Measurements from ENCODE around the gene F2RL1.
"Not testable (repeated sequence)": the region's sequence is repeated elsewhere in the genome, so short reads cannot be mapped to it uniquely, and the experiment has no call there.

Gene F2RL1

DNA sequence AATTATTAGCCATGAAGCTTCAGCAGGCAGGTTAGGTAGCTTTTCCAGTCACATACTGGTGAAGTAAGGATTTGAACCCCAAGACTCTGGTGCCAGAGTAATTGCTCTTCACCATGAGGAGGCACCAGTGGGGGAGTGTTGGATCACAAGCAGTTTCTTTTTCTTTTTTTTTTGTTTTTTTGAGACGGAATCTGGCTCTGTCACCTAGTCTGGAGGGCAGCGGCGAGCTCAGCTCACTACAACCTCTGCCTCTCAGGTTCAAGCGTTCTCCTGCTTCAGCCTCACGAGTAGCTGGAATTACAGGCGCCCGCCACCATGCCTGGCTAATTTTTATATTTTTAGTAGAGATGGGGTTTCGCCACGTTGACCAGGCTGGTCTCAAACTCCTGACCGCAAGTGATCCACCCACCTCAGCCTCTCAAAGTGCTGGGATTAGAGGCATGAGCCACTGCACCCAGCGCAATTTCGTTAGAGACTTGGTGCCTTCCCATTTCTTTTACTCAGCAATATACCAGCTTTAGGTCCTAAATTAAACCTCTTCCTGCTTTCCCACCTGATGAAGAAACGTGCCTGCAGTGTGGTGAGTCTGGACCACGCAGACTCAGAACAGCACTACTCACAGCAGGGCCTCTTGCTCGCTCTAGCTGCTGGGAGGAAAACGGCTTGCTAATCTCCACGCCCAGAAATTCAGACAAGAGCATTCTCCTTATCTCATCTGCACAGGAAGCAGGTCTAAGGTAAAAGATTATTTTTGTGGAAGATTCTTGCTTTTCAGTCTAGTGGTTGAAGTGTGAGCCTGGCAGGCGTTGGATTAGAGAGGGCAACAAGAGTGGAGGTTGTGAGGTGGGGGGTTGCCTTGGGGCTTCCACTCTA, 30.8 kb downstream of the F2RL1 start, which contains the start of gene S100Z:
TSS of gene S100Z (plus strand) at position 596 of the 873 bp plus-strand sequence. CDS start 25,346 bp downstream, outside the sequence.
- DNase-seq (no peak), ATAC-seq (replicated peaks) (peak; percentile 19)
- no peaks in the 10 kb centered on the region for H3K9me3 Mint-ChIP-seq
- H3K4me1 Mint-ChIP-seq (ENCODE audit: low read depth in 2 of 2): peaks cover 7 to 8% of the 10 kb centered on the region in 2 donors
- peak within 1 kb of the TSS; percentile 32 to 59 for H3K27ac Mint-ChIP-seq
- no peaks in the 10 kb centered on the region for H3K27me3 Mint-ChIP-seq
- H3K36me3 Mint-ChIP-seq (ENCODE audit: insufficient read depth): no peaks in the 10 kb centered on the region
- no peak within 1 kb of the TSS for H3K4me3 Mint-ChIP-seq

DNA sequence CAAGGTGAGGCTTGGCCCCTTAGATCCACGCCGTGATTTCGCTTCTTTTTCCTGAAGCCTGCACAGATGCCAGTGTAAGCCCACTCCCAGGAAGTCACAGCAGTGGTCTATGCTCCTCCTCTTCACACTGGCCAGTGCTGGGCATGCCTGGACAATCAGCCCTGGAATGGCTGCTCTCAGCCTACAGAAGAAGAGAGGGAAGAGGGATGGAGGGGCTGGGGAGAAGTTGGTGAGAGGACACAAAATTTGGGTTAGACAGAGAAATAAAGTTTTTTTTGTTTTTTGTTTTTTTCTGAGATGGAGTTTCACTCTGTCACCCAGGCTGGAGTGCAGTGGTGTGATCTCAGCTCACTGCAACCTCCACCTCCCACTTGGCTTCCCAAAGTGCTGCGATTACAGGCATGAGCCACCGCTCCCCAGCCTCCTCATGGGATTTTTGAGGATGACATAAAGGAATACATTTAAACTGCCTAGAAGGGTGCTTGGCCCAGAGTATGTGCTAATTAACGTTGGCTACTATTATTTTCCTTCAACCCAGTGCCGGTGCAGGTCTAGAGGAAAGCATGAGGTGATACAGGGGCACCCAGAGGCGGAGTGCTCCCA, 31.8 kb downstream of the F2RL1 start:
- Mint-ChIP-seq H3K27ac (peak overlapping the region in 1 of 2 donors; percentile 59), H3K36me3 (ENCODE audit: insufficient read depth) (no peaks in the 10 kb centered on the region), H3K9me3 (no peaks in the 10 kb centered on the region), H3K4me1 (ENCODE audit: low read depth in 2 of 2) (peaks cover 11 to 13% of the 10 kb centered on the region in 2 donors), H3K27me3 (no peaks in the 10 kb centered on the region), H3K4me3 (no peak overlapping the region)
- ATAC-seq (replicated peaks) (no peak), DNase-seq (no peak)

DNA sequence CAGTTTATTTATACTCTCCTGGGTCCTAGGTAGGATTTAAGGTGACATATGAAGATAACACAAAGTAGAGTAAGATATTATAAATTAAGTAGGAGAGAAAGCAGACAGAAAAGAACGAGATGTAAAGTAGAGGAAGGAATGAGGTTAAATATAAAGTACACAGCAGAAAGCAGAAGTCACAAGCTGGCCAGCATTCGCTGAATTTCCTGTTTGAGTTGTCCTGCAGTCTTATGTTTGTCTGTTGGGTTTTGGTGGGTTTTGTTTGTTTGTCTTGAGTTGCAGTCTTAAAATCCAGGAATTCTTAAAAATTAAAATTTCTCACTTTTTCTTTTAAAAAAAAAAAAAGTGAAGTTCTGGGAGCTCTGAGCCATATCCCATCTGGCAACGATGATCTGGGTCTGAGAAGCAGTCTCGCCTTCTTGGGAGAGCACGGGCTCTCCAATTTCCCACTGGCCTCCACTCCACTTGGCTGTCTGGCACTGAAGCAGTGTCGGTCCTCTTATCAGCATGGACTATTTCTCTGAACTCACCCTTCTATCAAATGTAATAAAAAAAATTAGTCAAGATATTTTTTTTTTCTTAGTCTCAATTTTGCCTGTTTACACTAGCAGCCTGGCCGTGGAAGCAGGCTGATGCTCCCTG, 33.0 kb downstream of the F2RL1 start:
- Mint-ChIP-seq H3K4me1 (ENCODE audit: low read depth in 2 of 2) (peaks cover 23 to 25% of the 10 kb centered on the region in 2 donors), H3K4me3 (no peak overlapping the region)
- no peak for ATAC-seq (replicated peaks)

DNA sequence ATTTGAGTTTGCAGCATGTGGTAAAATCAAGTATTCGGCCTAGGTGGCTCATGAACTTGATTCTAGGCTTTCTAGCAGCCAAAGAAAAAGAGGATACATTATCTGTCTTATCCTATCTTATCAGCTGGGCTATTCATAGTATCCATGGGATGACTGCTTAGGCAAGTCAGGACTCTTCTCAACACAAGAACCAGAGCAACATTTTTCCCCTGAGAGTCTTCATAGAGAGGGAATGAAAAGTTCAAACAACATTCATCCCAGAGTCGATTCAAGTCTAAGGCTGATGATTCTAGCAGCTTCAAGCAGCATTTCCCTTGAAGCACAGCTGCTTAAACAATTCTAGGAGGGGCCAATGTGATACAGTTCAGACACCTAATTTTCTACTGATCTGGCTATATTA, 33.9 kb downstream of the F2RL1 start:
- DNase-seq: no peak
- no peaks in the 10 kb centered on the region for H3K36me3 Mint-ChIP-seq (ENCODE audit: insufficient read depth)
- H3K27me3 Mint-ChIP-seq: no peaks in the 10 kb centered on the region
- no peak for ATAC-seq (replicated peaks)
- peaks cover 23 to 25% of the 10 kb centered on the region in 2 donors for H3K4me1 Mint-ChIP-seq (ENCODE audit: low read depth in 2 of 2)
- no peaks in the 10 kb centered on the region for H3K9me3 Mint-ChIP-seq
- no peak overlapping the region for H3K4me3 Mint-ChIP-seq
- peak overlapping the region in 1 of 2 donors; percentile 19 for H3K27ac Mint-ChIP-seq

More for the DNA sequence above, 33.0 kb downstream of the F2RL1 start:
- peak overlapping the region in 1 of 2 donors; percentile 19 for H3K27ac Mint-ChIP-seq
- no peaks in the 10 kb centered on the region for H3K9me3 Mint-ChIP-seq
- no peaks in the 10 kb centered on the region for H3K36me3 Mint-ChIP-seq (ENCODE audit: insufficient read depth)
- no peaks in the 10 kb centered on the region for H3K27me3 Mint-ChIP-seq
- DNase-seq: no peak

DNA sequence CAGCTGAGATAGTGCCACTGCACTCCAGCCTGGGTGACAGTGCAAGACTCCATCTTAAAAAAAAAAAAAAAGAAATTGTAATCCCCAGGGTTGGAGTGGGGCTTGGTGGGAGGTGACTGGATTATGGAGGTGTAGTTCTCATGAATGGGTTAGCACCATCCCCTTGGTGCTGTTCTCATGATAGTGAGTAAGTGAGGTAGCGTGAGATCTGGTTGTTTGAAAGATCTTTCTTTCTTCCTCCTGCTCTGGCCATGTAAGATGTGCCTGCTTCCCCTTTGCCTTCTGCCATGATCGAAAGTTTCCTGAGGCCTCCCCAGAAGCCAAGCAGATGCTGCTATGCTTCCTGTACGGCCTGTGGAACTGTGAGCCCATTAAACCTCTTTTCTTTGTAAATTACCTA, 34.9 kb downstream of the F2RL1 start:
- not testable (repeated sequence) for H3K36me3 Mint-ChIP-seq (ENCODE audit: insufficient read depth); H3K27me3 Mint-ChIP-seq; ATAC-seq (replicated peaks); H3K9me3 Mint-ChIP-seq; H3K27ac Mint-ChIP-seq; H3K4me3 Mint-ChIP-seq; DNase-seq
- peaks cover 23 to 25% of the 10 kb centered on the region in 2 donors for H3K4me1 Mint-ChIP-seq (ENCODE audit: low read depth in 2 of 2)

DNA sequence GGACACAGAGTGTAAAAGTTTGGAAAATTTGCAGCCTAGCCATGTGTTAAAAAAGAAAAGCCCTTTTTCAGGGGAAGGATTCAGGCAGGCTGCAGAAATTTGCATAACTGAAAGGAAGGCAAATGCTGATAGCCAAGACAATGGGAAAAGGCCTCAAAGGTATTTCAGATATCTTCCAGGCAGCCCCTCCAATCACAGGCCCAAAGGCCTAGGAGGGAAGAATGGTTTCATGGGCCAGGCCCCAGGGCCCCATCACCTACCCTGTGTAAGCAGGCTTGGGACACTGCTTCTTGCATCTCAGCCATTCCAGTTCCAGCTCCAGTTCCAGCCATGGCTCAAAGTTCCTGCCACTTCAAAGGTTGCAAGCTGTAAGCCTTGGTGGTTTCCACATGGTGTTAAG, 35.8 kb downstream of the F2RL1 start:
- Mint-ChIP-seq H3K27ac (peak overlapping the region; percentile 86 to 91), H3K36me3 (ENCODE audit: insufficient read depth) (no peaks in the 10 kb centered on the region), H3K27me3 (no peaks in the 10 kb centered on the region)

DNA sequence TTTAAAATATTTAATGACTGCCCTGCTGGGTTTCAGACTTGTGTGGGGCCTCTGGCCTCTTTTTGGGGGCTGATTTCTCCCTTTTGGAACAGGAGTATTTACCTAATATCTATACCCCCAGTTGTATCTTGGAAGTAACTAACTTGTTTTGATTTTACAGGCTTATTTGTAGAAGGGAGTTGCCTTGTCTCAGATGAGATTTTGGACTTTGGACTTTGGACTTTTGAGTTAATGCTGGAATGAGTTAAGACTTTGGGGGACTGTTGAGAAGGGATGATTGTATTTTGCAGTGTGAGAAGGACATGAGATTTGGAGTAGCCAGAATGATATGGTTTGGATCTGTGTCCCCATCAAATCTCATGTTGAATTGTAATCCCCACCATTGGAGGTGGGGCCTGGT, 36.7 kb downstream of the F2RL1 start:
- peak overlapping the region; percentile 86 to 91 for H3K27ac Mint-ChIP-seq
- H3K4me1 Mint-ChIP-seq (ENCODE audit: low read depth in 2 of 2): peaks cover 20 to 22% of the 10 kb centered on the region in 2 donors
- not testable (repeated sequence) for DNase-seq; H3K27me3 Mint-ChIP-seq; H3K9me3 Mint-ChIP-seq; ATAC-seq (replicated peaks); H3K36me3 Mint-ChIP-seq (ENCODE audit: insufficient read depth)
- H3K4me3 Mint-ChIP-seq: peak overlapping the region; percentile 22 to 47

More for the DNA sequence above, 35.8 kb downstream of the F2RL1 start:
- no peak overlapping the region for H3K4me3 Mint-ChIP-seq
- H3K9me3 Mint-ChIP-seq: no peaks in the 10 kb centered on the region
- DNase-seq (no peak), ATAC-seq (replicated peaks) (no peak)
- peaks cover 23 to 25% of the 10 kb centered on the region in 2 donors for H3K4me1 Mint-ChIP-seq (ENCODE audit: low read depth in 2 of 2)

DNA sequence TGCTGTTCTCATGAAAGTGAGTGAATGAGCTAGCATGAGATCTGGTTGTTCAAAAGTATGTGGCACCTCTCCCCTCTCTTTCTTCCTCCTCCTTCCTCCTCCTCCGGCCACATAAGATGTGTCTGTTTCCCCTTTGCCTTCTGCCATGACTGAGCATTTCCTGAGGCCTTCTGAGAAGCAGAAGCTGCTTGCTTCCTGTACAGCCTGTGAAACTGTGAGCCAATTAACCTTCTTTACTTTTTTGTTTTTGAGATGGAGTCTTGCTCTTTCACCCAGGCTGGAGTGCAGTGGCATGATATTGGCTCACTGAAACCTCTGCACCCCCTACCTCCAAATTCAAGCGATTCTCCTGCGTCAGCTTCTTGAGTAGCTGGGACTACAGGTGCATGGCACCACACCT, 37.1 kb downstream of the F2RL1 start:
- peak overlapping the region; percentile 86 to 91 for H3K27ac Mint-ChIP-seq
- H3K27me3 Mint-ChIP-seq: no peaks in the 10 kb centered on the region
- DNase-seq (peak in 2 of 3 experiments; percentile 2 to 6), ATAC-seq (replicated peaks) (peak; percentile 63)
- H3K4me1 Mint-ChIP-seq (ENCODE audit: low read depth in 2 of 2): peaks cover 18 to 21% of the 10 kb centered on the region in 2 donors
- no peaks in the 10 kb centered on the region for H3K9me3 Mint-ChIP-seq
- no peaks in the 10 kb centered on the region for H3K36me3 Mint-ChIP-seq (ENCODE audit: insufficient read depth)
- peak overlapping the region; percentile 22 to 47 for H3K4me3 Mint-ChIP-seq

DNA sequence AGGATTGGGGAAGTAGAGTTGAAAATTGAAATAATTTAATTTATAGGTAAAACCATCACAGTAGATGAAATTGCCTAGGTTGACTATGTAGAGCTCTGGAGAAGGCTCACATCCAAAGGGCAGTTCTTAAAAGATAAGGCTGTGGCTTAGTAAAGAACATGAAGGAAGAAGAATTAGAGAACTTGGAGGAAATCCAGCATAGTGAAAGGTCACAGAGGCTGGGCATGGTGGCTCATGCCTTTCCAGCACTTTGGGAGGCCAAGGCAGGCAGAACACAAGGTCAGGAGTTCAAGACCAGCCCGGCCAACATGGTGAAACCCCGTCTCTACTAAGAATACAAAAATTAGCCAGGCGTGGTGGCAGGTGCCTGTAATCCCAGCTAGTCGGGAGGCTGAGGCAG, 38.0 kb downstream of the F2RL1 start:
- Mint-ChIP-seq H3K4me3 (peak overlapping the region in 1 of 2 donors; percentile 47), H3K27ac (peak overlapping the region; percentile 86 to 91), H3K4me1 (ENCODE audit: low read depth in 2 of 2) (peaks cover 16% of the 10 kb centered on the region in 2 donors)
- not testable (repeated sequence) for ATAC-seq (replicated peaks); DNase-seq; H3K27me3 Mint-ChIP-seq; H3K9me3 Mint-ChIP-seq; H3K36me3 Mint-ChIP-seq (ENCODE audit: insufficient read depth)

DNA sequence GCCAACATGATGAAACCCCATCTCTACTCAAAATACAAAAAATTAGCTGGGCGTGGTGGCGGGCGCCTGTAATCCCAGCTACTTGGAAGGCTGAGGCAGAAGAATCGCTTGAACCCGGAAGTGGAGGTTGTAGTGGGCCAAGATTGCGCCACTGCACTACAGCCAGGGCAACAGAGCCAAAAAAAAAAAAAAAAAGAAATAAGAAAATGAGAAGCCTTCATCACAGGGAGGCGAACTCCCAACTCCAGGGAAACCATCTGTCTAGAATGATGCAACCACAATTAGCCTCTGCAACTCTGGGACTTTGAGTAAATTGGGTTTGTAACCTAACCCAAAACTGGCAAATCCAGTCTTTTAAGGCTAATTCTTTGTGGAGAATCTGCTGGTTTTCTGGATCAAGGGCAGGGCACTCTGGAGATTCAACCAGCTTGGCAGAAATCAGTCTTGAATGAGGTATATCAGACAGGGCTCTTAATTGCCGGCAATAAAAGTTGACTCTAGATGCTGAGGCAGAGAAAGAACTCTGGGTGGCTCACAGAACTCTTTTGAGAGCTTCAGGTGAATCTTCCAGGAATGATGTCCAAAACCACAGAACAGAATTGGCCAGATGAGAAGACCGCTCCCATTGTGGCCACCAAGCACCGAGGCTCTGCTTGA, 40.9 kb downstream of the F2RL1 start:
- DNase-seq (no peak), ATAC-seq (replicated peaks) (no peak)
- H3K4me3 Mint-ChIP-seq: no peak overlapping the region
- no peaks in the 10 kb centered on the region for H3K36me3 Mint-ChIP-seq (ENCODE audit: insufficient read depth)
- H3K9me3 Mint-ChIP-seq: no peaks in the 10 kb centered on the region
- H3K4me1 Mint-ChIP-seq (ENCODE audit: low read depth in 2 of 2): peaks cover 16% of the 10 kb centered on the region in 2 donors
- no peaks in the 10 kb centered on the region for H3K27me3 Mint-ChIP-seq
- H3K27ac Mint-ChIP-seq: no peak overlapping the region

DNA sequence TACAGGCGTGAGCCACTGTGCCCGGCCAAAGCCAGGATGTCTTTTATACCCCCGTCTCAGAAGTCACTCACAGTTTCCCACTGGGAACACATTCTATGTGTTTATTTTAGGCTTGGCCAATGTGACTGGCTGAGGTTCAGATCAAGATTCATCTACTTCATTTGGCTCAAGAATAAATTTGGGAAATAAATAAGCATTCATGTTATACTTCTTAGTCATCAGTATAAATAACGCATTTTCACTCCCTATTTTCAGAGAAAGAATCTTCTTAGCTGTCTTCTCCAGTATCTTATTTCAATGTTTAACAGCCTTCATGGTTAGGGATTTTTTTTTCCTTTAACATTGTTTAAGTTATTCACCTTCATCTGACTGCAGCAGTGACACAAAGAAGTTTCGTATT, 42.8 kb downstream of the F2RL1 start:
- ATAC-seq (replicated peaks) (no peak), DNase-seq (no peak)
- no peak overlapping the region for H3K27ac Mint-ChIP-seq
- no peaks in the 10 kb centered on the region for H3K27me3 Mint-ChIP-seq
- no peaks in the 10 kb centered on the region for H3K9me3 Mint-ChIP-seq
- peaks cover 2 to 3% of the 10 kb centered on the region in 2 donors for H3K4me1 Mint-ChIP-seq (ENCODE audit: low read depth in 2 of 2)
- no peaks in the 10 kb centered on the region for H3K36me3 Mint-ChIP-seq (ENCODE audit: insufficient read depth)
- no peak overlapping the region for H3K4me3 Mint-ChIP-seq

DNA sequence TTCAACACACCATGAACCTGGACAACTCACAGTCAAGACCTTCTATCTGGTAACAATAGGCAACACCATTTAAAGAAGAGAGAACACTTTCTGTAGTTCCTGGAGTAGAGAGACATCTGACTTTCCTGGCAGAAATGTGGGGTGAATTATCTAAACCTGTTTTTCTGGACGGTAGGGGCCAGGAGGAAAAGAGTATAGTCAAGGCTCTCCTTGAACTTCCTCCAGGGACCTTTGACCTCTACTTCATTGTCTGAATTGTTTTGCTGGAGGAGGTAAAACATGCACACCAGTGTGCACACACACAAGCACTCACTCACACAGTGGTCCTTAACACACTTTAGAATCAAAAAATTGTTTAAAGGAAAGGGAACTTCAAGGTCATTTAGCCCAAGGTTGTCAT, 44.2 kb downstream of the F2RL1 start:
- ATAC-seq (replicated peaks): no peak
- no peaks in the 10 kb centered on the region for H3K36me3 Mint-ChIP-seq (ENCODE audit: insufficient read depth)
- H3K4me3 Mint-ChIP-seq: no peak overlapping the region
- no peaks in the 10 kb centered on the region for H3K9me3 Mint-ChIP-seq
- no peaks in the 10 kb centered on the region for H3K4me1 Mint-ChIP-seq (ENCODE audit: low read depth in 2 of 2)
- H3K27me3 Mint-ChIP-seq: no peaks in the 10 kb centered on the region
- no peak overlapping the region for H3K27ac Mint-ChIP-seq
- DNase-seq: no peak

DNA sequence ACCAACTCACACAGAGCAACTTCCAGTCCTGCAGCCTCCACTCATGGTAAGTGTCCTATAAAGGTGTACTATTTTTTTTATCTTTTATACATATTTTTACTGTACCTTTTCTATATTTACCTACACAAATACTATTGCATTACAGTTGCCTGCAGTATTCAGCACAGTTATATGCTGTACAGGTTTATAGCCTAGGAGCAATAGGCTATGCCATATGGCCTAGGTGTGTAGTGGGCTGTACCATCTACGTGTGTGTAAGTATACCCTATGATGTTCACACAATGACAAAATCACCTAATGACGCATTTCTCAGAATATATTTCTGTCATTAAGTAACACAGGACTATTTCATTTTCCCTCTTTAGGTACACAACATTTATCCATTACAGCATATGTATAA, 47.7 kb downstream of the F2RL1 start:
- DNase-seq (no peak), ATAC-seq (replicated peaks) (no peak)
- no peak overlapping the region for H3K4me3 Mint-ChIP-seq
- H3K27me3 Mint-ChIP-seq: peaks cover 0 to 7% of the 10 kb centered on the region in 2 donors
- H3K36me3 Mint-ChIP-seq (ENCODE audit: insufficient read depth): peaks cover 2% of the 10 kb centered on the region
- no peaks in the 10 kb centered on the region for H3K4me1 Mint-ChIP-seq (ENCODE audit: low read depth in 2 of 2)
- H3K9me3 Mint-ChIP-seq: no peaks in the 10 kb centered on the region
- no peak overlapping the region for H3K27ac Mint-ChIP-seq
